Rectal smooth muscle tissue (tissue), 1 donor: ENCODE results near the gene SNX9.

Experiments used
- H3K27ac ChIP-seq: one replicate; pipeline ENCODE4 v1.7.0; 2013; ENCODE audit warnings: low read depth, low read length, inconsistent platforms
- H3K27me3 ChIP-seq: one replicate; pipeline ENCODE4 v1.7.0; 2013; ENCODE audit warnings: low read length; ENCODE audit not compliant: control insufficient read depth, insufficient read depth
- H3K36me3 ChIP-seq: one replicate; pipeline ENCODE4 v1.7.0; 2013; ENCODE audit warnings: low read length; ENCODE audit not compliant: control insufficient read depth, insufficient read depth
- H3K4me1 ChIP-seq: one replicate; pipeline ENCODE4 v1.7.0; 2013; ENCODE audit warnings: low read length; ENCODE audit not compliant: control insufficient read depth, insufficient read depth
- H3K4me3 ChIP-seq: one replicate; pipeline ENCODE4 v1.7.0; 2013; ENCODE audit warnings: low read length
- H3K9ac ChIP-seq: one replicate; pipeline ENCODE4 v1.7.0; 2013; ENCODE audit warnings: low read length

The SNX9 gene

DNA sequence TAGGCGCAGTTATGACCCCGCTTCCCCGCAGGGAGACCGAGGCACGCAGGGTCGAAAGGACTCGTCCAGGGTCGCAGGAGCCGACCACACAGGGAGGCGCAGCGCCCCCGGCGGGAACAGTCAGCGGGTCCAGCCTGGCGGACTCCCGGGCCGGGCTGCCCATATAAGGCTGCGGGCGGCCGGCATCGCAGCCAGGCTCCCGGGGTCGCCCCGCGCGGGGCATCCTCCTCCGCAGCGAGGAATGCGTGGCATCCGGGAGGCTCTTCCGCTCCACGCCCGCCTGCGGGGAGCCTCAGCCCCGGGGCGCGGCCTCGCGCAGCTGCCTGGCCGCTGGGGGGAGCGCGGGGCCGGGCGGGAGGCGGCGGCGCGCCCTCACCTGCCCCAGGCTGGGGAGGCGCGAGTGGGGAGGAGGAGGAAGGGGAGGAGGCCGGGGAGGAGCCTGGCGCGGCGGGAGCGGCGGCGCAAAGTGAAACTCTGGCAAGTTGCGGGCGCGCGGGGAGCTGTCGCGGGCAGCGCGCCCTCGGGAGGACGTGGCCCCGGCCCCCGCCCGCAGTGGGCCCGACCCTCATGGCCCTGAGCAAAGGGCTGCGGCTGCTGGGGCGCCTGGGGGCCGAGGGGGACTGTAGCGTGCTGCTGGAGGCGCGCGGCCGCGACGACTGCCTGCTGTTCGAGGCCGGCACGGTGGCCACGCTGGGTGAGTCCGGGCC lies 158.5 kb downstream of the SNX9 start, which contains the start of gene SYNJ2:
Gene SYNJ2 (plus strand): TSS at position 469 of the 707 bp plus-strand sequence. CDS start 99 bp downstream, at position 568.
- H3K27ac ChIP-seq, result peak within 1 kb of the TSS; percentile 77
- peak within 1 kb of the TSS; percentile 66 for H3K9ac ChIP-seq
- H3K4me1 ChIP-seq, result peaks cover 3% of the 10 kb centered on the region

GRCh38 chr6:157982102-157982562 lies 159.1 kb downstream of the SNX9 start:
- Histone ChIP-seq H3K4me1 (peaks cover 3% of the 10 kb centered on the region), H3K4me3 (peak overlapping the region; percentile 81), H3K27me3 (no peaks in the 10 kb centered on the region), H3K36me3 (no peaks in the 10 kb centered on the region), H3K27ac (peak overlapping the region; percentile 77), H3K9ac (peak overlapping the region; percentile 66)

More for the DNA sequence above, 158.5 kb downstream of the SNX9 start, which contains the start of gene SYNJ2:
- Histone ChIP-seq H3K36me3 (no peaks in the 10 kb centered on the region), H3K27me3 (no peaks in the 10 kb centered on the region), H3K4me3 (peak within 1 kb of the TSS; percentile 81)

DNA sequence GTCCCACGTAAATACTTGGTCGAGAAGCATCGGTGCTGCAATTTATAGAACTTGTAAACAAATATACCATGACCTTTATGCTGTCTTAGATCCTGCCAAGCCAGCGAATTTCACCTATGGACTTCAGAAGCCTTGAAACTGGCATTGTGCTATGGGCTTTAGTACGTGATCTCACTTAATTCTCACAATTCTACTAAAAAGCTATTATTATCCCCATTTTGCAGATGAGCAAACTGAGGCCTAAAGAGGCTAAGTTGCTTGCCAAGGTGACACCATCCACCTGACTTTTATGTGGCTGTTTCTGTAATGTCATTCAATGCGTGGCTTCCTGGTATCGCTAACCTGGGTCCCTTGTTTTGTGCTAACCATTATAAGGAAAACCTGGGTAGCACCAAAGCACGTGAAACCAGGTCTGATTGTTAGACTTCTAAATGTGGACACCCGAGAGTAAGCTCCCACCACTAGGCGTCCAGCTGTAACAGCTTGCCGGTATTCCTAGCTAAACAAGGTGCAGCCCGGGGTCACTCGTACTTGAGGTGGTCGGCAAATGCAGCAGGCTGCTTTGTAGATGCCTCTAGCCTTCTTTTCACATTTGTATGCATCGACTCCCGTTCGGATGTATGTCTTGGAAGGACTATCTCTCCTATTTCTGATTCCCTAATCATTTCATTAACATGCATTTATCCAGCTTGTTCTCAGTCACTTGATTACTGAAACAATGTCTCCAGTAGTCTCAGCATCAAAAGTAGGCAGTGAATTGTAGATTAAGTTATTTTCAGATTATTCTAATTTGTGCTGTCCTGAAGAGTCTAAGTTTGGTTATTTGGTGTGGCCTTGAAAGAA lies 159.7 kb downstream of the SNX9 start:
- H3K4me1 ChIP-seq, result peaks cover 3% of the 10 kb centered on the region
- peak overlapping the region; percentile 5 for H3K27ac ChIP-seq
- H3K36me3 ChIP-seq, result no peaks in the 10 kb centered on the region
- peak overlapping the region; percentile 32 for H3K9ac ChIP-seq
- no peaks in the 10 kb centered on the region for H3K27me3 ChIP-seq
- H3K4me3 ChIP-seq, result peak overlapping the region; percentile 81

DNA sequence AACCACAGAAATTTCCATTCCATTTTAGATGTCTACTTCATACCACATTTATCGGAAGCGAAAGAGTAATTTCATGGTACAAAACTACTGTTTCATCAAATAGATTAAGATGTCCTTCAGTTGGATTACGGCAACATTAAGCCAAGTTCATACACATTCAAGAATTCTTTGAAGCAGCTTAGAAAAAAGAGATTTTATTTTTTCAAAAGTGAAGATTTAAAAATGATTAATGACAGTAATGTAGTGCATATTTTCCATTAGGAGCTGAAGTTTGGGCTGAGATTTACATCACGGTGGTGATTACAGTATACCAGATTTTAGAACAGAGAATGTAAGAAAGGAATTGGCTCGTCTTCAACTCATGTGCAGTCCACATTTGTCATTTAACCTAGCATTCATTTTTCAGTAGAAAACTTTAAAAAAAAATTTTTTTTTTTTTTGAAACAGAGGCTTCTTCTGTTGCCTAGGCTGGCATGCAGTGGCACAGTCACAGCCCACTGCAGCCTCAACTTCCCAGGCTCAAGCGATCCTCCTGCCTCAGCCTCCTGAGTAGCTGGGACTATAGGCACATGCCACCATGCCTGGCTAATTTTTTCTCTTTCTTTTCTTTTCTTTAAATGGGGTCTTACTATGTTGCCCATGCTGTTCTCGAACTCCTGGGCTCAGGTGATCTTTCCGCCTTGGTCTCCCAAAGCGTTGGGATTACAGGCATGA lies 160.5 kb downstream of the SNX9 start:
- Histone ChIP-seq H3K4me1 (peaks cover 3% of the 10 kb centered on the region), H3K27ac (peak overlapping the region; percentile 5), H3K4me3 (peak overlapping the region; percentile 81)

DNA sequence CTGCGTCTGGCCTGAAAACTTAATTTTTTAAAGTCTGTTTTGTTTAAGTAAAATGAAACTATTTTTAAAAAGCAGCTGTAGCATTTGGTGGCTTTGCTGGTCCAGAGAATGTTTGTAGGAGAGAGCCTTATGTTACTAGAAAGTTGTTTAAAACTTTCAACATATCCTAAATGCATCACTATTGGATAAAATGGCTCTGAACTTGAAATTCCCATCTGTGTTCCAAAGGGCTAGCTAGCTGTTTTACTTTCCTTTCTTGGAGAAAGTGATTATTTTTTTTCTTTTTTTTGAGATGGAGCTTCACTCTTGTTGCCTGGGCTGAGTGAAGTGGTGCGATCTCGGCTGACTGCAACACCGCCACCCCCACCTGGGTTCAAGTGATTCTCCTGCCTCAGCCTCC lies 161.1 kb downstream of the SNX9 start:
- Histone ChIP-seq H3K9ac (no peak overlapping the region), H3K27ac (no peak overlapping the region), H3K27me3 (no peaks in the 10 kb centered on the region)

More for the DNA sequence above, 160.5 kb downstream of the SNX9 start:
- Histone ChIP-seq H3K36me3 (no peaks in the 10 kb centered on the region), H3K27me3 (no peaks in the 10 kb centered on the region), H3K9ac (no peak overlapping the region)

GRCh38 chr6:157984686-157985225 lies 161.7 kb downstream of the SNX9 start:
- Histone ChIP-seq H3K27me3 (no peaks in the 10 kb centered on the region), H3K4me1 (peaks cover 6% of the 10 kb centered on the region), H3K4me3 (no peak overlapping the region), H3K27ac (peak overlapping the region; percentile 6), H3K36me3 (no peaks in the 10 kb centered on the region), H3K9ac (no peak overlapping the region)

More for the DNA sequence above, 161.1 kb downstream of the SNX9 start:
- no peaks in the 10 kb centered on the region for H3K36me3 ChIP-seq
- peaks cover 3% of the 10 kb centered on the region for H3K4me1 ChIP-seq
- no peak overlapping the region for H3K4me3 ChIP-seq

DNA sequence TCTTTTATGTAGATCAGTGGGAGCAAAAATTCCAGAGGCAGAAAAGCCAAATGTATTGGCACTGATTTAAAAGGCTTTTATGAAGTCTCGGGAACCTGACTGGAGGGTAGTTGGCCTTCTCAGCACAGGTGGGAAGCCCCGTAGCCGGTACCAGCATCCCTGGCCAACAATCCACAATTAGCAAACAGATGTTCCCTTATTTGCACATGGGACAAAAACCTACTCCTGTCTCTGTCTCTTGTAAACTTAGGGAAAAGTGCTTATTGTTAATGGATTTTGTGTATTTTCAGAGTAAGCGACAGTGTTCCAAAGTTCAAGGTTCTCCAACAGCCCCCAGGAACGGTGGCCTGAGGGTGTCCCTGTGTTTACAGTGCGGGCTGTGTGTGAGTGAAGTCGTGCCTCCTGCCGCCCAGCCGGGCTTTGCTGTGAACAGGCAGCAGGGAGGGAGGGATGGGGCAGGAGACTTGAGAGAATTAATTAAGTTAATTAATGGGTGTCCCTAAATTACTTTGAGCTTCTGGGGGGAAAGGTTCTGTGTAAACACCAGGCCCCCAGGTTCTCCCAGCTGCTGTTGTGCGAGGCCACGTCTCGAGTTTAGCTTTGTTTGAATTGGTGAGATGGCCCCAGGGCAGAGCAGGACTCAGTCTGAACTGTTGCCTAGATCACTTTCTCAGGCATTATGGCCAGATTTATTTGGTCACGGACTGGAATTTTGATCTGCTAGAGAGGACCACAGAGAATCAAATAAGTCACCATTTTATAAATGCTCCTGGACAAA lies 162.5 kb downstream of the SNX9 start:
- Histone ChIP-seq H3K9ac (no peak overlapping the region), H3K27me3 (no peaks in the 10 kb centered on the region), H3K4me1 (peaks cover 6% of the 10 kb centered on the region), H3K36me3 (no peaks in the 10 kb centered on the region), H3K4me3 (no peak overlapping the region), H3K27ac (peak overlapping the region; percentile 17)

DNA sequence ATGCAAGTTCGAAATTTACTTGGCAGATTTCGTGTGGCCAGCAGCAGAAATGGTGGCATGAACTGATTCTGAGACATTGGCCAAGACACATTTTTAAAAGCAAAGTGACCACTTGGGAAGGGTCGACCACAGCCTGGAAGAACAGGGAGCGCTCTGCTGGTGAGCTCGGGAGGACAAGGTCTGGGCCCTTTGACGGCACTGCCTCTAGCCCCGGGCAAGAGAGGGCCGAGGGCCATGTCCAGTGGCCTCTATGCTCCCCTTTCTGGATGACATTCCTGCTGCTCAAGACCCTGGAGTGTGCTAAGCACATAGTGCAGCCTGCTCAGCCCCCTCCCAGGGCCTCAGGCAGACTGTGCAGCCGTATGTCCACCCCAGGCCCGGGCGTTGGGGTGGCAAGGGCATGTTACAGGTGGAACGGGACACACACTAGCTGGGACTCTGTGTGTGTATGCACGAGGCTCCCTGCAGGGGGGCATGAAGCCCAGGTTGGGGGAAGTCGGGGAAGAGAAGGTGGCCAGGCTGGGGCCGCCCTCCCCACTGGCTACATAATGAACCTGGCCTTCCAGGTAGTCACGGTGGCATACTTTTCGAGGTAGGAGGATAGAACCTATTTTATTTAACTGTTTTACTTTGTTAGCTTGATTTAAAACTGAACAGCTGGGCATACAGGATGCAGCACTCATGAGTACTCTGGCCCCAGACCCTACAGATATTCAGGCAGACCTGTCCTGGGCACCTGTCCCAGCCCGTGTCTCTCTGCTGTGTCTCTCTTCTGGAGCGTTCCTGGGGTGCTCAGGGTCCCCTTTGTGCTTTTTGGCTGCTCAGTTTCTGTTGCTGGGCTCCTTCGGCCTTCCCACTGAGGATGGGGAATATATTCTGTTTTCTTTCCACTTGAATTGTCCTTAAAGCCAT lies 165.0 kb downstream of the SNX9 start:
- Histone ChIP-seq H3K4me3 (no peak overlapping the region), H3K9ac (no peak overlapping the region), H3K36me3 (no peaks in the 10 kb centered on the region), H3K4me1 (peaks cover 6% of the 10 kb centered on the region), H3K27ac (no peak overlapping the region), H3K27me3 (no peaks in the 10 kb centered on the region)

GRCh38 chr6:157988700-157989063 lies 165.6 kb downstream of the SNX9 start:
- H3K27ac ChIP-seq, result no peak overlapping the region
- no peak overlapping the region for H3K4me3 ChIP-seq
- no peaks in the 10 kb centered on the region for H3K27me3 ChIP-seq
- no peak overlapping the region for H3K9ac ChIP-seq
- no peaks in the 10 kb centered on the region for H3K36me3 ChIP-seq
- H3K4me1 ChIP-seq, result peaks cover 6% of the 10 kb centered on the region

DNA sequence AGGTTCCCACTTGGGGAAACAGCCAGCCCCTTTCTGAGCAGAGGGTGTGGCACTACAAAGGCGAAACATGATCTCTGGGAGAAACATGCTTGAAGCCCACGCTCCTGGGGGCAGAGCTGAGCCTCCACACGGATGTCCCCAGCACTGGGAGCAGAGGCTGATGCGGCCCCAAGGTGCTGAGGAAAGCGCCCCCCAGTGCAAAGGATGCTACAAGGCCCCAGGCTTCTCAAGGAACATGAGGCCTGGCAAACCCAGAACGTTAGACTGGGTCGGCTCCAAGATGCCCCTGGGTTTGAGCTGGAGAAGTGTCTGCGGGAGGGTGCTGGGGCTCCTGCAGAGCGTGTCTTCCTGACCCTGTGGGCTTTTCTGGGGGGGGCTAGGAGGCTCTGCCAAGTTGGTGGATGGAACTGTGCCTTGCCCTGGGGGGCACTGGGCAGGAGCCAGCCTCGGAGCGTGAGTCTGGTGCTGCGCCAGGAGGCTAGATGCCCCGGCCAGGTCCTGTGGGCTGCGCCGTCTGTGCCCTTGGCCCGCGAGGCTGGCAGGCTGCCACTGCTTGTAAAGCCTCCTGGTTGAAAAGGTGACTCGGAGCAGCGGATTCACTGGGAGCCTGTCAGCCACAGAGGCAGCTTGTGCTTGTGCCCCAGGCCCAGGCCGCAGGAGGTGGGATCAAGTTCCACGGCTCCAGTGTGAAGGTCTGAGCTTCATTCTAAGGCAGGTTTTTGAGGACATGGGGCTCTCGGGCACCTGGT lies 166.7 kb downstream of the SNX9 start:
- H3K4me1 ChIP-seq, result peaks cover 6% of the 10 kb centered on the region
- no peak overlapping the region for H3K9ac ChIP-seq
- no peaks in the 10 kb centered on the region for H3K27me3 ChIP-seq
- no peaks in the 10 kb centered on the region for H3K36me3 ChIP-seq
- H3K27ac ChIP-seq, result peak overlapping the region; percentile 34
- H3K4me3 ChIP-seq, result peak overlapping the region; percentile 10
